Measurements from ENCODE around the gene BANF2. TPM values are rescaled to one million over a fixed set of nuclear protein-coding genes. Genes with fewer than 3 reads are reported as not detected.

BANF2 gene
- total and polyA plus RNA-seq, 2 of the 13 experiments (the other 11 are each of a cell fraction or from before 2014, with no cell fraction given) = 0.35 TPM; not detected in 1

GRCh38 chr20:17694767-17695166, 5.0 kb upstream of the BANF2 start:
- peaks cover 6 to 54% of the 10 kb centered on the region in 2 experiments; a peak in 4 of 5 replicates for H3K27me3 ChIP-seq (ENCODE audit: control insufficient read depth in 1 of 2, insufficient read depth in 2 of 2, low read length in 2 of 2)
- H3K4me2 ChIP-seq (ENCODE audit: low read depth, low read length) = no peak overlapping the region
- H2AFZ ChIP-seq (ENCODE audit: low read length) = no peak overlapping the region
- H3K4me1 ChIP-seq (ENCODE audit: insufficient read depth, low read length) = peaks cover 8% of the 10 kb centered on the region
- POLR2A ChIA-PET = interaction anchor here (2.2 kb wide), 1 partner anchor 12 kb away, joined by 10 read pairs; the partner anchor contains the start of gene RRBP1
- ATAC-seq (no peak), DNase-seq (ENCODE audit: low spot score) (no peak), FAIRE-seq (no peak)
- peaks cover 12% of the 10 kb centered on the region; the same call in 1 of the 2 replicates for H3K9me3 ChIP-seq (ENCODE audit: low read length)
- BruUV-seq (replicated peaks) = no TSS peak
- CTCF ChIA-PET (ENCODE audit: low intra/inter-chr PET ratio, low total read pairs) = no interaction called here
- intact Hi-C loops (cut with micrococcal nuclease; ENCODE audit: unreplicated experiment) = no loop called here
- H3K79me2 ChIP-seq (ENCODE audit: insufficient read depth, low read length) = no peaks in the 10 kb centered on the region
- 46% methylated on average over 3 of the region's 3 CpGs for WGBS (ENCODE audit: low lambda C conversion rate)
- H4K20me1 ChIP-seq (ENCODE audit: insufficient read depth, low read length) = no peaks in the 10 kb centered on the region
- in situ Hi-C loops (cut with HindIII; ENCODE audit: extremely low pct_ligation_motif_present, low pct_unique_long_range_greater_than_20kb) = no loop called here
- TF ChIP-seq SNRNP70 (IDR thresholded peaks at IDR 0.05; ENCODE audit: low read depth, low read length) (no peak), RCOR2 (CRISPR knock-in tag; IDR thresholded peaks at IDR 0.05) (0 out of 2 replicates have a peak, but pooled peaks have one; percentile 11), MIXL1 (CRISPR knock-in tag; IDR thresholded peaks at IDR 0.05) (0 out of 2 replicates have a peak, but pooled peaks have one; percentile 19), STAG1 (CRISPR knock-in tag; IDR thresholded peaks at IDR 0.05) (0 out of 2 replicates have a peak, but pooled peaks have one; percentile 22)
- H3K4me3 ChIP-seq (replicated peaks in 1 of 3; ENCODE audit: insufficient read depth in 1 of 3, low read depth in 2 of 3, low read length in 3 of 3) = no peak overlapping the region
- no peak overlapping the region for H3K9ac ChIP-seq (ENCODE audit: insufficient read depth, low read depth, low read length)
- H3K27ac ChIP-seq (ENCODE audit: extremely low read length, insufficient read depth, low read length) = no peak overlapping the region
- H3K36me3 ChIP-seq (replicated peaks in 1 of 2; ENCODE audit: control insufficient read depth in 1 of 2, insufficient read depth in 2 of 2, low read length in 2 of 2) = no peaks in the 10 kb centered on the region

- H2AFZ ChIP-seq (ENCODE audit: low read length) = no peak overlapping the region
- no peaks in the 10 kb centered on the region for H3K79me2 ChIP-seq (ENCODE audit: insufficient read depth, low read length)
- ATAC-seq (no peak), FAIRE-seq (no peak), DNase-seq (ENCODE audit: low spot score) (no peak)
- BruUV-seq (replicated peaks) = no TSS peak
- H3K4me1 ChIP-seq (ENCODE audit: insufficient read depth, low read length) = peaks cover 8% of the 10 kb centered on the region
- H3K36me3 ChIP-seq (replicated peaks in 1 of 2; ENCODE audit: control insufficient read depth in 1 of 2, insufficient read depth in 2 of 2, low read length in 2 of 2) = no peaks in the 10 kb centered on the region
- no peak overlapping the region for H3K4me3 ChIP-seq (replicated peaks in 1 of 3; ENCODE audit: insufficient read depth in 1 of 3, low read depth in 2 of 3, low read length in 3 of 3)
- H3K4me2 ChIP-seq (ENCODE audit: low read depth, low read length) = no peak overlapping the region
- ChIA-PET CTCF (ENCODE audit: low intra/inter-chr PET ratio, low total read pairs) (no interaction called here), POLR2A (no interaction called here)
- in situ Hi-C loops (cut with HindIII; ENCODE audit: extremely low pct_ligation_motif_present, low pct_unique_long_range_greater_than_20kb) = no loop called here
- no peaks in the 10 kb centered on the region for H4K20me1 ChIP-seq (ENCODE audit: insufficient read depth, low read length)
- TF ChIP-seq GPBP1L1 (CRISPR knock-in tag; IDR thresholded peaks at IDR 0.05) = no peak
- TF ChIP-seq ZNF710 (CRISPR knock-in tag; IDR thresholded peaks at IDR 0.05; ENCODE audit: borderline replicate concordance) = no peak
- TF ChIP-seq, protein P1, sequence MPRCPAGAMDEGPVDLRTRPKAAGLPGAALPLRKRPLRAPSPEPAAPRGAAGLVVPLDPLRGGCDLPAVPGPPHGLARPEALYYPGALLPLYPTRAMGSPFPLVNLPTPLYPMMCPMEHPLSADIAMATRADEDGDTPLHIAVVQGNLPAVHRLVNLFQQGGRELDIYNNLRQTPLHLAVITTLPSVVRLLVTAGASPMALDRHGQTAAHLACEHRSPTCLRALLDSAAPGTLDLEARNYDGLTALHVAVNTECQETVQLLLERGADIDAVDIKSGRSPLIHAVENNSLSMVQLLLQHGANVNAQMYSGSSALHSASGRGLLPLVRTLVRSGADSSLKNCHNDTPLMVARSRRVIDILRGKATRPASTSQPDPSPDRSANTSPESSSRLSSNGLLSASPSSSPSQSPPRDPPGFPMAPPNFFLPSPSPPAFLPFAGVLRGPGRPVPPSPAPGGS (CRISPR knock-in tag; IDR thresholded peaks at IDR 0.05) = no peak
- peak; percentile 66 for TF ChIP-seq ZNF7 (CRISPR knock-in tag; IDR thresholded peaks at IDR 0.05)
- H3K27ac ChIP-seq (ENCODE audit: extremely low read length, insufficient read depth, low read length) = no peak overlapping the region
- 21% methylated on average over 1 of the region's 1 CpG for WGBS (ENCODE audit: low lambda C conversion rate)
- intact Hi-C loops (cut with micrococcal nuclease; ENCODE audit: unreplicated experiment) = no loop called here
- no peaks in the 10 kb centered on the region for H3K9me3 ChIP-seq (ENCODE audit: low read length)
- no peak overlapping the region for H3K9ac ChIP-seq (ENCODE audit: insufficient read depth, low read depth, low read length)
- H3K27me3 ChIP-seq (ENCODE audit: control insufficient read depth in 1 of 2, insufficient read depth in 2 of 2, low read length in 2 of 2) = peaks cover 12 to 58% of the 10 kb centered on the region in 2 experiments; a peak in 4 of 5 replicates
Observed at GRCh38 chr20:17696287-17696686, 3.5 kb upstream of the BANF2 start.

All from HepG2 (cell line).